Measurements from ENCODE around the gene KCNQ1. TPM values are rescaled to one million over a fixed set of nuclear protein-coding genes. Genes with fewer than 3 reads are reported as not detected.

KCNQ1 gene
- polyA plus RNA-seq, 1 of the 3 experiments (the other 2 are of a cell fraction), result 0.05 TPM

DNA sequence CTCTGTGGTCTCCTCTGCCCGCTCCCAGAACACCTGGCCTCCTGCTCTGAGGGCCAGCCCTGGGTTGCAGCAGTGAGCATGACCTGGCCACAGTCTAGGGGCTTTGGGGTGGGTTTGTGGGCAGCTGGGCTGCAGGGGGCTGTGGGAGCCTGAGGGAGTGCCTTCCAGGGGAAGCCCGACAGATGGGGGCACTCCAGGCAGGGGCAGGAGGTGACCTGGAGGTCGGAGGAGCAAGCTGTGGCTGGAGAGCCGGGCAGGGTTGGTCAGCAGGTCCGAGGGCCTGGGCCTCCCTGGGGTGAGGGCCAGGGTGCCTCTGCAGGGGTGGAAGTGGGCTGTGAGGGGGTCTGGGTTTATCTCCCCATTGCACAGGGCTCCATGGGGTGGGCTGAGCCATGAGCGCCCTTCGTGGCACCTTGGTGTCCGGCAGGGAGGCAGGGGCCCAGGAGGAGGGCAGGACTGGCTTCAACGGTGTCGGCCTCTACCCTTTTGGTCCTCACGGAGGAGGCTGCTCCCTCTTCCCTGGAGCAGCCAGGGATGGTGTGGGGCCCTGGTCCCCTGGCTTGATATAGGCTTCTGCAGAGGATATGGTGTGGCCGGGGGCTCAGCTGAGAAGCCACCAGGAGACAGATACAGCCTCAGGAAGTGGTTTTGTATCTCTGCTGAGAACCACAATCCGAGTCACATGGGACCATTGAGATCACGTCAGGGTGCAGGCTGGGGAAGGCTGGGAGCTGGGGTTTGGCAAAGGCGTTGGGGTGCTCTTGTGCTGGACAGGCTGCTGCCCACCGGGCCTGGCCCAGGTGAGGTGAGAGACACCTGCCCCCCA, 22.3 kb downstream of the KCNQ1 start (continued):
- TF ChIP-seq, protein P1, sequence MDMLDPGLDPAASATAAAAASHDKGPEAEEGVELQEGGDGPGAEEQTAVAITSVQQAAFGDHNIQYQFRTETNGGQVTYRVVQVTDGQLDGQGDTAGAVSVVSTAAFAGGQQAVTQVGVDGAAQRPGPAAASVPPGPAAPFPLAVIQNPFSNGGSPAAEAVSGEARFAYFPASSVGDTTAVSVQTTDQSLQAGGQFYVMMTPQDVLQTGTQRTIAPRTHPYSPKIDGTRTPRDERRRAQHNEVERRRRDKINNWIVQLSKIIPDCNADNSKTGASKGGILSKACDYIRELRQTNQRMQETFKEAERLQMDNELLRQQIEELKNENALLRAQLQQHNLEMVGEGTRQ (IDR thresholded peaks at IDR 0.05; ENCODE audit: borderline replicate concordance, low read depth, low read length), result no peak
- TF ChIP-seq TCF12 (IDR thresholded peaks at IDR 0.05), result no peak
- TF ChIP-seq, protein P2, sequence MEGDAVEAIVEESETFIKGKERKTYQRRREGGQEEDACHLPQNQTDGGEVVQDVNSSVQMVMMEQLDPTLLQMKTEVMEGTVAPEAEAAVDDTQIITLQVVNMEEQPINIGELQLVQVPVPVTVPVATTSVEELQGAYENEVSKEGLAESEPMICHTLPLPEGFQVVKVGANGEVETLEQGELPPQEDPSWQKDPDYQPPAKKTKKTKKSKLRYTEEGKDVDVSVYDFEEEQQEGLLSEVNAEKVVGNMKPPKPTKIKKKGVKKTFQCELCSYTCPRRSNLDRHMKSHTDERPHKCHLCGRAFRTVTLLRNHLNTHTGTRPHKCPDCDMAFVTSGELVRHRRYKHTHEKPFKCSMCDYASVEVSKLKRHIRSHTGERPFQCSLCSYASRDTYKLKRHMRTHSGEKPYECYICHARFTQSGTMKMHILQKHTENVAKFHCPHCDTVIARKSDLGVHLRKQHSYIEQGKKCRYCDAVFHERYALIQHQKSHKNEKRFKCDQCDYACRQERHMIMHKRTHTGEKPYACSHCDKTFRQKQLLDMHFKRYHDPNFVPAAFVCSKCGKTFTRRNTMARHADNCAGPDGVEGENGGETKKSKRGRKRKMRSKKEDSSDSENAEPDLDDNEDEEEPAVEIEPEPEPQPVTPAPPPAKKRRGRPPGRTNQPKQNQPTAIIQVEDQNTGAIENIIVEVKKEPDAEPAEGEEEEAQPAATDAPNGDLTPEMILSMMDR (IDR thresholded peaks at IDR 0.05), result no peak

DNA sequence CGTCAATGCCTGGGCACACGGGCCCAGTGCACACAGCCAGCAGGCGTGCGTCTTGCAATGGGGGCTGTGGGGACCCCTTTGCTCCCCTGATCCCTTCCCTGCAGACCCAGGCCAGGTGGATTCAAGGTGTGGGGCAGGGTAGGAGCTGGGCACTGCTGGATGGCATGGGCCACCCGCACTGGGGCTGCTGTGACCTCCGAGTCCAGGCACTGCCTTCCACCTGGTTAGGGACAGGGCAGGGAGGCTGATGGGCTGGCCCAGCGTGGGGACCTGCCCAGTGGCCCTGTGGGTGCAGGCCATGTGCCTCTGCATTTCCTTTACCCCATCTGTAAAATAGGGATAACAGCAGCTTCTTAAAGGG, 22.9 kb downstream of the KCNQ1 start:
- H3K9me2 ChIP-seq, result no peaks in the 10 kb centered on the region
- no peaks in the 10 kb centered on the region for H3K79me2 ChIP-seq (ENCODE audit: insufficient read depth)
- H3K27ac ChIP-seq (ENCODE audit: low read depth in 2 of 2, low read length in 1 of 2), result no peak overlapping the region
- H3K4me2 ChIP-seq, result no peak overlapping the region
- H4K20me1 ChIP-seq (ENCODE audit: insufficient read depth), result no peaks in the 10 kb centered on the region
- H3K36me3 ChIP-seq (replicated peaks in 1 of 2; ENCODE audit: control insufficient read depth in 1 of 2, insufficient read depth in 2 of 2, low read length in 1 of 2), result no peaks in the 10 kb centered on the region
- no peaks in the 10 kb centered on the region for H3K9me3 ChIP-seq
- H2AFZ ChIP-seq (ENCODE audit: low read depth), result no peak overlapping the region
- no peaks in the 10 kb centered on the region for H3K27me3 ChIP-seq (ENCODE audit: insufficient read depth)
- H3K9ac ChIP-seq, result no peak overlapping the region
- H3K4me3 ChIP-seq (ENCODE audit: low read depth in 2 of 2, low read length in 1 of 2), result no peak overlapping the region
- CTCF ChIA-PET, result interaction anchor here (1.2 to 1.5 kb wide), 2 partner anchors 47 to 64 kb away, joined by 4 to 6 read pairs; no protein-coding TSS in a partner anchor
- TF ChIP-seq NRF1 (IDR thresholded peaks at IDR 0.05; ENCODE audit: low read depth, low read length), result no peak
- no peak for TF ChIP-seq EZH2phosphoT487 (IDR thresholded peaks at IDR 0.05; ENCODE audit: borderline replicate concordance, low read depth)
- no peak for TF ChIP-seq TEAD4 (IDR thresholded peaks at IDR 0.05; ENCODE audit: borderline replicate concordance, insufficient read depth)
- POLR2A ChIA-PET, result no interaction called here
- no peaks in the 10 kb centered on the region for H3F3A ChIP-seq (replicated peaks; ENCODE audit: insufficient read depth)
- no peaks in the 10 kb centered on the region; a peak in 1 of 4 replicates for H3K4me1 ChIP-seq (ENCODE audit: control insufficient read depth in 1 of 2, insufficient read depth in 2 of 2, low read depth in 1 of 2, low read length in 1 of 2)
- DNase-seq, result no peak
- no CpG with 5 or more reads among the region's 7 CpGs for WGBS (ENCODE audit: low lambda C conversion rate)

DNA sequence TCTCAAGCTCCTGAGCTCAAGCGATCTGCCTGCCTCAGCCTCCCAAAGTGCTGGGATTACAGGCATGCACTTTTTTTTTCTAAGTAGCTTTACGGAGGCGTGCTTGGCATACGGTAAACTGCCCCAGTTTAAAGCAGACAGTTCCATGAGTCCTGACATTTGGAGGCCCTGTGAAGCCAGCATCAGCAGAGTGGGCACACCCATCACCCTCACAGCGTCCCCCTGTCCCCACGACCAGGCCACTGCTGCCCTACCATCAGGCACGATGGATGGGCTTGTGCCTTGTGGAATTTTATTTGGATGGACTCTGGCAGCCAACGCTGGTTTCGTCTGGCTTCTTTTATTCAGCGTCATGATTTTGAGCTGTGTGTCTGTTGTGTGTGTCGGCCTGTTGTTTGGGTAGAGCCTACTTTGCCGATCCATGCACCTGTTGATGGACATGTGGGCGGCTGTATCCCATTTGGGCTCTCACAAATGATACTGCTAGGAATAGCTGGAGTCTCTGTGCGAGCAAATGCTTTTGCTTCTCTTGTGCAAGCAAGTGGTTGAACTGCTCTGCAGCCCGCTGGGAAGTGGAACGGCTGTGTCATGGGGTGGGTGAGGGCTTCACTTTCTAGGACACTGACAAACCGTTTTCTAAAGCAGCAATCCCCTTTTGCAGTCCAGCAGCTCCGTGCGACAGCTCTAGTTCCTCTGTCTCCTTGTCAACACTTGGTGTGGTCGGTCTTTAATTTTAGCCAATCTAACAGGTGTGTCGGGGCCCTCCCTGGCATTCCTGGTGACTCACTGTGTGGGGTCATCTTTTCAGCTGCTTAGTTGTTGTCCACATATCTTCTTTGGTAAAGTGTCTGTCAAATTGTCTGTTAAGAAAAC, 23.8 kb downstream of the KCNQ1 start:
- CTCF ChIA-PET, result interaction anchor here (1.2 to 1.5 kb wide), 2 partner anchors 48 to 63 kb away, joined by 4 to 6 read pairs; no protein-coding TSS in a partner anchor
- 44% methylated on average over 18 of the region's 21 CpGs for WGBS (ENCODE audit: low lambda C conversion rate)
- TF ChIP-seq YY1 (IDR thresholded peaks at IDR 0.05; ENCODE audit: low read depth) (no peak), RFX5 (IDR thresholded peaks at IDR 0.05; ENCODE audit: low read length) (no peak), FOSL2 (IDR thresholded peaks at IDR 0.05; ENCODE audit: borderline replicate concordance, low read depth) (no peak), CHD2 (IDR thresholded peaks at IDR 0.05; ENCODE audit: low read length, partially characterized antibody) (no peak), NFIC (IDR thresholded peaks at IDR 0.05; ENCODE audit: borderline replicate concordance) (no peak), GATA2 (CRISPR knock-in tag; IDR thresholded peaks at IDR 0.05) (no peak), RAD21 (IDR thresholded peaks at IDR 0.05; ENCODE audit: low read length) (no peak), EZH2phosphoT487 (IDR thresholded peaks at IDR 0.05; ENCODE audit: borderline replicate concordance, low read depth) (no peak), GABPA (IDR thresholded peaks at IDR 0.05; ENCODE audit: low read depth) (no peak), MXI1 (IDR thresholded peaks at IDR 0.05; ENCODE audit: low read depth, low read length) (no peak)
- TF ChIP-seq, protein P1 (IDR thresholded peaks at IDR 0.05; ENCODE audit: borderline replicate concordance, low read depth, low read length), result no peak
- TF ChIP-seq, protein P3, sequence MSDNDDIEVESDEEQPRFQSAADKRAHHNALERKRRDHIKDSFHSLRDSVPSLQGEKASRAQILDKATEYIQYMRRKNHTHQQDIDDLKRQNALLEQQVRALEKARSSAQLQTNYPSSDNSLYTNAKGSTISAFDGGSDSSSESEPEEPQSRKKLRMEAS (IDR thresholded peaks at IDR 0.05; ENCODE audit: low read depth), result no peak
- TF ChIP-seq, protein P2 (IDR thresholded peaks at IDR 0.05), result no peak

More for the DNA sequence above, 23.8 kb downstream of the KCNQ1 start:
- Histone ChIP-seq H3K27me3 (ENCODE audit: insufficient read depth) (no peaks in the 10 kb centered on the region), H3K9me3 (no peaks in the 10 kb centered on the region), H3K9ac (no peak overlapping the region), H3K4me2 (no peak overlapping the region), H4K20me1 (ENCODE audit: insufficient read depth) (no peaks in the 10 kb centered on the region), H2AFZ (ENCODE audit: low read depth) (no peak overlapping the region), H3K9me2 (no peaks in the 10 kb centered on the region), H3K36me3 (replicated peaks in 1 of 2; ENCODE audit: control insufficient read depth in 1 of 2, insufficient read depth in 2 of 2, low read length in 1 of 2) (no peaks in the 10 kb centered on the region), H3K4me3 (ENCODE audit: low read depth in 2 of 2, low read length in 1 of 2) (no peak overlapping the region), H3K4me1 (ENCODE audit: control insufficient read depth in 1 of 2, insufficient read depth in 2 of 2, low read depth in 1 of 2, low read length in 1 of 2) (no peaks in the 10 kb centered on the region; a peak in 1 of 4 replicates), H3K79me2 (ENCODE audit: insufficient read depth) (no peaks in the 10 kb centered on the region), H3F3A (replicated peaks; ENCODE audit: insufficient read depth) (no peaks in the 10 kb centered on the region), H3K27ac (ENCODE audit: low read depth in 2 of 2, low read length in 1 of 2) (no peak overlapping the region)
- no peak for DNase-seq
- POLR2A ChIA-PET, result no interaction called here

All from SK-N-SH (cell line).